SU-DHL-6 (cell line): ENCODE measurements around the gene WDR11.

ENCODE experiments used
- H2AFZ ChIP-seq: fragments of 200-600 bp; sonication (generic); 2 replicates; pipeline ENCODE4 v1.6.1; 2014; ENCODE audit warnings: low read depth, mild to moderate bottlenecking, moderate library complexity, mixed read lengths, antibody characterized with exemption, low read length; ENCODE audit not compliant: severe bottlenecking
- H3F3A ChIP-seq: fragments of 200-600 bp; shearing (Covaris generic); 2 replicates; pipeline ENCODE4 v1.6.0; 2016; ENCODE audit warnings: antibody characterized with exemption, mild to moderate bottlenecking; ENCODE audit not compliant: insufficient read depth
- H3K27ac ChIP-seq: fragments of 200-600 bp; sonication (generic); 2 replicates; pipeline ENCODE4 v1.5.1; 2016; ENCODE audit warnings: low read depth, mild to moderate bottlenecking, low read length, moderate library complexity, mixed read lengths
- H3K27me3 ChIP-seq: fragments of 200-600 bp; sonication (generic), shearing (Covaris generic); 2 replicates; pipeline ENCODE4 v1.6.0; 2014; ENCODE audit warnings: mild to moderate bottlenecking, low read length
- H3K36me3 ChIP-seq: fragments of 200-600 bp; sonication (generic); 2 replicates; pipeline ENCODE4 v1.6.1; 2014; ENCODE audit warnings: mild to moderate bottlenecking, low read length, mixed read lengths
- H3K4me2 ChIP-seq: fragments of 300-600, 200-600 bp; shearing (Covaris generic), sonication (generic); 2 replicates; pipeline ENCODE4 v1.6.0; 2014; ENCODE audit warnings: low read length, low read depth, mild to moderate bottlenecking; ENCODE audit not compliant: poor library complexity, severe bottlenecking
- H3K4me3 ChIP-seq: fragments of 200-600 bp; sonication (generic); 2 replicates; pipeline ENCODE4 v1.5.1; 2014; ENCODE audit warnings: antibody characterized with exemption, low read length, mild to moderate bottlenecking, mixed read lengths; ENCODE audit not compliant: insufficient read depth, poor library complexity, severe bottlenecking
- H3K79me2 ChIP-seq: fragments of 200-600 bp; sonication (generic); 2 replicates; pipeline ENCODE4 v1.6.1; 2014; ENCODE audit warnings: mild to moderate bottlenecking, low read length, moderate library complexity; ENCODE audit not compliant: insufficient read depth
- H3K9ac ChIP-seq: fragments of 200-600 bp; sonication (generic); 2 replicates; pipeline ENCODE4 v1.7.0; 2014; ENCODE audit warnings: mild to moderate bottlenecking, low read length
- H3K9me2 ChIP-seq: fragments of 200-600 bp; sonication (generic); replicated peaks from 2 replicates; pipeline ENCODE4 v1.6.1; 2014; ENCODE audit warnings: low read length; ENCODE audit not compliant: insufficient read depth
- H3K9me3 ChIP-seq: fragments of 200-600 bp; sonication (generic); 2 replicates; pipeline ENCODE4 v1.6.1; 2014; ENCODE audit warnings: low read length, mixed read lengths; ENCODE audit not compliant: insufficient read depth
- H4K20me1 ChIP-seq: fragments of 200-600 bp; sonication (generic); 2 replicates; pipeline ENCODE4 v1.6.1; 2014; ENCODE audit warnings: low read depth, mild to moderate bottlenecking, antibody characterized with exemption, low read length, moderate library complexity, mixed read lengths
- EZH2phosphoT487 ChIP-seq: fragments of 200-600 bp; sonication (generic), shearing (Covaris generic); conservative IDR thresholded peaks from 2 replicates; pipeline ENCODE4 v1.6.1; 2018; ENCODE audit warnings: mild to moderate bottlenecking, antibody characterized with exemption, low read length, moderate library complexity, mixed read lengths
- TF ChIP-seq, protein P1 (sequence below): fragments of 200-600 bp; sonication (generic); IDR thresholded peaks from one replicate; pipeline ENCODE4 v1.5.1; 2017; ENCODE audit warnings: antibody characterized with exemption, mild to moderate bottlenecking, low read length, moderate library complexity; ENCODE audit not compliant: insufficient read depth, poor library complexity, severe bottlenecking

The WDR11 gene

DNA sequence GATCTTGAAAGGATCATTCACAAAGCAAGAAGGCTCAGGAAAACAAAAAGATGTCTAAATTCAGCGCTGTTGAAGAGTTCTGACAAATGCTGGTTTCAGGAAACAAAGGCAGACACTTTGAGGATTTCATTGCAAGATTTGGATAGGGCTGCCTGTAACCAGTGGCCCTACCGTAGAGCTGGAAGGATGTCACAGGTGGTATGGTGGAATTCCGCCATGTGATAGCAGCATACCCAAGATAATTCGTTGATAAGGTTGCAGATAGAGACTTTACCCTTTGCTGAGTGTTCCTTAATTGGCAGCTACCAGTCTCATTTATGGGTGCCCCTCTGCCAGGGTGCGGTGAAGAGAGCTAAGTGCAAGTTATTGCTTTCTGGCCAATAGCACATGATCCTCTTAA, 100.1 kb downstream of the WDR11 start:
- Histone ChIP-seq H3K9ac (no peak overlapping the region), H4K20me1 (no peaks in the 10 kb centered on the region), H2AFZ (no peak overlapping the region), H3K27ac (no peak overlapping the region), H3K9me3 (no peaks in the 10 kb centered on the region), H3K4me3 (no peak overlapping the region), H3K36me3 (no peaks in the 10 kb centered on the region), H3K9me2 (no peaks in the 10 kb centered on the region), H3K79me2 (no peaks in the 10 kb centered on the region), H3K27me3 (no peaks in the 10 kb centered on the region), H3F3A (no peaks in the 10 kb centered on the region), H3K4me2 (no peak overlapping the region)
- TF ChIP-seq, protein P1, sequence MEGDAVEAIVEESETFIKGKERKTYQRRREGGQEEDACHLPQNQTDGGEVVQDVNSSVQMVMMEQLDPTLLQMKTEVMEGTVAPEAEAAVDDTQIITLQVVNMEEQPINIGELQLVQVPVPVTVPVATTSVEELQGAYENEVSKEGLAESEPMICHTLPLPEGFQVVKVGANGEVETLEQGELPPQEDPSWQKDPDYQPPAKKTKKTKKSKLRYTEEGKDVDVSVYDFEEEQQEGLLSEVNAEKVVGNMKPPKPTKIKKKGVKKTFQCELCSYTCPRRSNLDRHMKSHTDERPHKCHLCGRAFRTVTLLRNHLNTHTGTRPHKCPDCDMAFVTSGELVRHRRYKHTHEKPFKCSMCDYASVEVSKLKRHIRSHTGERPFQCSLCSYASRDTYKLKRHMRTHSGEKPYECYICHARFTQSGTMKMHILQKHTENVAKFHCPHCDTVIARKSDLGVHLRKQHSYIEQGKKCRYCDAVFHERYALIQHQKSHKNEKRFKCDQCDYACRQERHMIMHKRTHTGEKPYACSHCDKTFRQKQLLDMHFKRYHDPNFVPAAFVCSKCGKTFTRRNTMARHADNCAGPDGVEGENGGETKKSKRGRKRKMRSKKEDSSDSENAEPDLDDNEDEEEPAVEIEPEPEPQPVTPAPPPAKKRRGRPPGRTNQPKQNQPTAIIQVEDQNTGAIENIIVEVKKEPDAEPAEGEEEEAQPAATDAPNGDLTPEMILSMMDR: no peak
- TF ChIP-seq EZH2phosphoT487: no peak

DNA sequence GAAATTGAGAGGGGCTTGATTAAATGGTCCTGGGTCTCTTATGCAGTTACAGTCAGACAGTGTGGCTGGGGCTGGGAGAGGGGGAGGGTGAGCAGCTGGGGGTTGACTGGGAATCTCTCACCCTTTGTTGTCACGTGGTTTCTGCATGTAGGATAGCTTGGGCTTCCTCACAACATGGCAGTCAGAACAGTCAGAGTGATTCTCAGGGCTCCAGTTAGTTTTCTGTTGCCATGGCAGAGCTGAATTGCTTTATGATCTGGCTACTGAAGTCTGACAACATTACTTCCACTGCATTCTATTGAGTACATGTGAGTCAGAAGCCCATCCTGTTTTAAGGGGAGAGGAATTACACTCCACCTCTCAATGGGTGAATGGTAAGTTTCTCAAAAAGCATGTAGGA, 102.7 kb downstream of the WDR11 start:
- Histone ChIP-seq H3K27me3 (no peaks in the 10 kb centered on the region), H3F3A (no peaks in the 10 kb centered on the region), H3K4me2 (no peak overlapping the region), H3K9ac (no peak overlapping the region), H3K79me2 (no peaks in the 10 kb centered on the region), H3K36me3 (no peaks in the 10 kb centered on the region), H3K4me3 (no peak overlapping the region), H3K27ac (no peak overlapping the region), H2AFZ (no peak overlapping the region), H3K9me2 (no peaks in the 10 kb centered on the region), H4K20me1 (no peaks in the 10 kb centered on the region), H3K9me3 (no peaks in the 10 kb centered on the region)
- TF ChIP-seq EZH2phosphoT487: no peak
- TF ChIP-seq, protein P1: no peak
